GF-D8 (cell line): Measurements from ENCODE around the gene VNN1.
A peak's percentile ranks its signal among the peaks of the same experiment; 100 is the strongest.

Source experiments
- DNase-seq: peaks from one replicate; lab custom pipeline; 2025; lab: John Stamatoyannopoulos, UW

The VNN1 gene

GRCh38 chr6:132713352-132714134 is at the start of gene VNN1:
Gene VNN1 (minus strand): TSS chr6:132714055. CDS start chr6:132714035, 20 bp downstream.
- no peak for DNase-seq

- DNase-seq = no peak
Measured at GRCh38 chr6:132763269-132763668, 49.4 kb upstream of the VNN1 start.

GRCh38 chr6:132760256-132760655 is 46.4 kb upstream of the VNN1 start:
- no peak for DNase-seq

GRCh38 chr6:132758689-132759088 is 44.8 kb upstream of the VNN1 start:
- DNase-seq = no peak

GRCh38 chr6:132752255-132752654 is 38.4 kb upstream of the VNN1 start:
- DNase-seq = no peak

GRCh38 chr6:132751828-132752227 is 38.0 kb upstream of the VNN1 start:
- DNase-seq = no peak

GRCh38 chr6:132751306-132751705 is 37.5 kb upstream of the VNN1 start:
- no peak for DNase-seq

- no peak for DNase-seq
Measured at GRCh38 chr6:132750455-132751248, 36.8 kb upstream of the VNN1 start.

GRCh38 chr6:132749111-132749510 is 35.3 kb upstream of the VNN1 start:
- DNase-seq = peak; percentile 4

GRCh38 chr6:132748446-132748845 is 34.6 kb upstream of the VNN1 start:
- no peak for DNase-seq

GRCh38 chr6:132746048-132746447 is 32.2 kb upstream of the VNN1 start:
- no peak for DNase-seq

- DNase-seq = no peak
Measured at GRCh38 chr6:132742495-132742894, 28.6 kb upstream of the VNN1 start.

GRCh38 chr6:132741281-132741680 is 27.4 kb upstream of the VNN1 start:
- DNase-seq = no peak

- no peak for DNase-seq
Measured at GRCh38 chr6:132736239-132736638, 22.4 kb upstream of the VNN1 start.

- no peak for DNase-seq
Measured at GRCh38 chr6:132734694-132735236, 20.9 kb upstream of the VNN1 start.

- DNase-seq = no peak
Measured at GRCh38 chr6:132733814-132734213, 20.0 kb upstream of the VNN1 start.

GRCh38 chr6:132733283-132733682 is 19.4 kb upstream of the VNN1 start:
- DNase-seq = no peak

- DNase-seq = no peak
Measured at GRCh38 chr6:132731086-132731485, 17.2 kb upstream of the VNN1 start.

- no peak for DNase-seq
Measured at GRCh38 chr6:132730560-132730959, 16.7 kb upstream of the VNN1 start.

GRCh38 chr6:132728616-132729015 is 14.8 kb upstream of the VNN1 start:
- no peak for DNase-seq

- DNase-seq = no peak
Measured at GRCh38 chr6:132726608-132726975, 12.7 kb upstream of the VNN1 start.

GRCh38 chr6:132725947-132726607 is 12.2 kb upstream of the VNN1 start:
- DNase-seq = no peak

GRCh38 chr6:132725471-132725870 is 11.6 kb upstream of the VNN1 start:
- DNase-seq = no peak
